B cell (primary cell): Measurements from ENCODE around the gene TXNDC15. TPM values are rescaled to one million over a fixed set of nuclear protein-coding genes. Genes with fewer than 3 reads are reported as not detected.

Experiments used
- ATAC-seq: fragments of 200-7000 bp; cut with Tn5 transposase; one replicate; pipeline ENCODE4 v1.10.0; 2021; ENCODE audit warnings: low read depth, mild to moderate bottlenecking, moderate number of reproducible peaks, moderate library complexity
- CTCF ChIA-PET: fragments of 350-600 bp; sonication (Branson Sonifier 250); formaldehyde crosslinking; loops from one replicate; lab custom pipeline; 2021; ENCODE audit warnings: antibody characterized with exemption, inconsistent platforms; lab: Charles Lee
- POLR2A ChIA-PET: fragments of 350-600 bp; sonication (Branson Sonifier 250); formaldehyde crosslinking; loops from one replicate; lab custom pipeline; 2021; ENCODE audit warnings: antibody characterized with exemption; lab: Charles Lee
- DNase-seq: peaks from one replicate; pipeline ENCODE4 v3.0.0; 2013
- H2AFZ ChIP-seq: 2 replicates; pipeline ENCODE4 v1.6.1; 2012; ENCODE audit warnings: mild to moderate bottlenecking, low read depth, low read length; ENCODE audit not compliant: insufficient read depth, poor library complexity, severe bottlenecking
- H3K27ac ChIP-seq, 2 donors: 1 replicate in 1 of 2; 2 replicates in 1 of 2; pipeline ENCODE4 v1.5.1; 2012 to 2013; ENCODE audit warnings: low read length in 2 of 2, mild to moderate bottlenecking in 2 of 2, moderate library complexity in 1 of 2
- H3K27me3 ChIP-seq, 4 experiments: fragments of 200-600 bp in 1 of 4; sonication (generic) in 1 of 4; replicated peaks in 1 of 4; 1 replicate in 2 of 4; 2 replicates in 2 of 4; pipeline versions ENCODE4 v1.6.1 to v1.7.0; 2013 to 2016; ENCODE audit warnings: low read length in 3 of 4, mild to moderate bottlenecking in 2 of 4, mixed read lengths in 1 of 4, moderate library complexity in 1 of 4; ENCODE audit not compliant: insufficient read depth in 4 of 4, control insufficient read depth in 3 of 4; ENCODE audit errors: control extremely low read depth in 1 of 4
- H3K36me3 ChIP-seq, 2 experiments: replicated peaks in 1 of 2; 1 replicate in 1 of 2; 2 replicates in 1 of 2; pipeline versions ENCODE4 v1.6.1 to v1.7.1; 2013; ENCODE audit warnings: low read length in 1 of 2; ENCODE audit not compliant: insufficient read depth in 2 of 2, control insufficient read depth in 1 of 2; ENCODE audit errors: control extremely low read depth in 1 of 2, extremely low read depth in 1 of 2
- H3K4me1 ChIP-seq, 2 donors: fragments of 200-600 bp in 1 of 2; sonication (generic) in 1 of 2; 1 replicate in 1 of 2; 2 replicates in 1 of 2; pipeline versions ENCODE4 v1.5.1 to v1.6.1; 2013 to 2017; ENCODE audit warnings: low read length in 2 of 2; ENCODE audit not compliant: control insufficient read depth in 2 of 2, insufficient read depth in 2 of 2
- H3K4me2 ChIP-seq: replicated peaks from 2 replicates; pipeline ENCODE3; 2012; ENCODE audit warnings: mild to moderate bottlenecking, low read depth, low read length; ENCODE audit not compliant: poor library complexity, severe bottlenecking
- H3K4me3 ChIP-seq, 5 experiments: fragments of 200-600 bp in 1 of 5; sonication (generic) in 1 of 5; 1 replicate in 3 of 5; 2 replicates in 2 of 5; pipeline versions ENCODE4 v1.5.1 to v1.7.0; 2011 to 2016; ENCODE audit warnings: low read length in 4 of 5, mild to moderate bottlenecking in 4 of 5, low read depth in 2 of 5, control low read depth in 1 of 5, moderate library complexity in 1 of 5; ENCODE audit not compliant: insufficient read depth in 1 of 5; ENCODE audit errors: control extremely low read depth in 1 of 5, extremely low read depth in 1 of 5
- H3K79me2 ChIP-seq: fragments of 200-600 bp; sonication (generic); one replicate; pipeline ENCODE4 v1.6.0; 2016; ENCODE audit warnings: low read length; ENCODE audit not compliant: control insufficient read depth, insufficient read depth
- H3K9ac ChIP-seq: fragments of 200-600 bp; sonication (generic); 2 replicates; pipeline ENCODE4 v1.6.1; 2017; ENCODE audit warnings: mild to moderate bottlenecking, low read length, moderate library complexity
- H3K9me3 ChIP-seq, 3 donors: one replicate each; pipeline versions ENCODE4 v1.6.1 to v1.7.1; 2013; ENCODE audit warnings: low read length in 2 of 3; ENCODE audit not compliant: control insufficient read depth in 2 of 3, insufficient read depth in 1 of 3; ENCODE audit errors: control extremely low read depth in 1 of 3
- H4K20me1 ChIP-seq: 2 replicates; pipeline ENCODE4 v1.6.0; 2012; ENCODE audit warnings: mild to moderate bottlenecking, low read length; ENCODE audit not compliant: insufficient read depth, control insufficient read depth, poor library complexity, severe bottlenecking
- H3K27ac Mint-ChIP-seq: one replicate; pipeline ENCODE4 v1.8.0; 2021; ENCODE audit warnings: mixed read lengths
- H3K27me3 Mint-ChIP-seq: one replicate; pipeline ENCODE4 v1.8.0; 2021; ENCODE audit warnings: mixed read lengths
- H3K4me1 Mint-ChIP-seq: one replicate; pipeline ENCODE4 v1.8.0; 2021; ENCODE audit warnings: mixed read lengths
- H3K4me3 Mint-ChIP-seq: one replicate; pipeline ENCODE4 v1.8.0; 2021; ENCODE audit warnings: mixed read lengths
- H3K9me3 Mint-ChIP-seq: one replicate; pipeline ENCODE4 v1.8.0; 2022; ENCODE audit warnings: mixed read lengths; ENCODE audit not compliant: insufficient read depth
- EZH2 ChIP-seq: IDR thresholded peaks from 2 replicates; pipeline ENCODE4 v1.6.1; 2012; ENCODE audit warnings: borderline replicate concordance, low read depth, mild to moderate bottlenecking, moderate library complexity, low read length; ENCODE audit not compliant: insufficient read depth, poor library complexity, severe bottlenecking
- WGBS: methylation state at CpG from one replicate; pipeline ENCODE4 v1.1.5; 2013; ENCODE audit warnings: missing lambda C conversion rate; ENCODE audit not compliant: insufficient coverage; 5-methylcytosine and 5-hydroxymethylcytosine counted together
- intact Hi-C: fragments of 100-400 bp; cut with micrococcal nuclease; formaldehyde crosslinking; loops from one replicate; pipeline ENCODE4 v1.10.0; 2022
- polyA plus RNA-seq: library from polyadenylated mRNA; depleted of rRNA; stranded (reverse); fragments of >200 nt; gene quantifications from 2 replicates; pipeline ENCODE4 v1.2.3, GENCODE V29; 2012
- total RNA-seq, 2 donors: library from RNA; stranded (reverse); fragments of 120-200 nt in 1 of 2; gene quantifications; 1 replicate in 1 of 2; 2 replicates in 1 of 2; pipeline versions ENCODE4 v1.2.3 to v1.2.4, GENCODE V29; 2013 to 2022
- TF ChIP-seq, protein P1 (sequence below): fragments of 200-600 bp; IDR thresholded peaks from one replicate; pipeline ENCODE4 v1.8.0; 2022; ENCODE audit warnings: antibody characterized with exemption, mild to moderate bottlenecking

Gene TXNDC15
- total and polyA plus RNA-seq, 2 donors (not counting 1 experiment from before 2014, with no cell fraction given), result 18.5 to 50.4 TPM

DNA sequence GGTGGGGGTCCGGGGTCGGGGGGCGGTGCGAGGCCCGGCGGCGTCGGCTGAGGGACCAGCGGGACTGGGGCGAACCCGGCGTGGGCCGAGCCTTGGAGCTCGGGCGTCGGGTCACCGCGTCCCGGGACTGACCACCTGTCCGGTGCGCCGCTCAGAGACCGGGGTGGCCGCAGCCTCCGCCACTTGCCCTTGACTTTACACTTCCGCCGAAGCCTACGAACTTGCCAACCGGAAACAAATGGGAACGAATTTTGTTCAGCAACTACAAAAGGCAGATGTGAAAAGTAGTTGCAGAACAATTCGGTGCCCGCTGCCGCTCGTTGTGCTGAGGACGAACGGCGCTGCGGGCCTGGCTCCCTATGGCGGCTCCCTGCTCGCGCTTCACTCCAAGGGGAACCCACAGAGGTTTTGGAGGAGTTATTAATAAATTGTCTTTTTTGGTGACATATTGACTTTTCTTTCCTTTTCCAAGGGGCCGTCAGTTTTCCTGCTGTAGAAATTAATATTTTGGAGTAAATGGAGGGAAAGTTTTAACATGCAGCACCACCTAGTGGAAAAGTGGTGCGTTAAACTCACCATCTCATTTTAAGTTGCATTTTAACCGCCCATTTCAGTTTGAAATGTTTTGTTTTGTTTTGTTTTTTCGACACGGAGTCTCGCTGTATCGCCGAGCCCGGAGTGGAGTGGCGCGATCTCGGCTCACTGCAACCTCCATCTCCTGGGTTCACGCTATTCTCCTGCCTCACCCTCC, 31.2 kb downstream of the TXNDC15 start:
- CTCF ChIA-PET, result interaction anchor here (0.6 to 8.4 kb wide), 21 partner anchors 9 to 720 kb away, joined by 3 to 93 read pairs (median 4); partner anchors contain the start of genes C5orf24, CAMLG, DDX46 and TXNDC15
- Histone ChIP-seq H3K27ac (peak overlapping the region; percentile 77 to 96), H3K4me3 (peak overlapping the region; percentile 70 to 88 (median 82)), H3K9me3 (peaks cover 0 to 17% (median 0%) of the 10 kb centered on the region in 3 donors), H3K79me2 (peaks cover 16% of the 10 kb centered on the region), H4K20me1 (no peaks in the 10 kb centered on the region), H2AFZ (peak overlapping the region; percentile 98), H3K27me3 (no peaks in the 10 kb centered on the region), H3K9ac (peak overlapping the region; percentile 96), H3K36me3 (peaks cover 1 to 6% of the 10 kb centered on the region in 2 experiments), H3K4me2 (peak overlapping the region; percentile 95), H3K4me1 (peaks cover 32 to 42% of the 10 kb centered on the region in 2 donors)
- peak overlapping the region; percentile 91 for H3K4me3 Mint-ChIP-seq
- no peak for TF ChIP-seq EZH2
- TF ChIP-seq, protein P1, sequence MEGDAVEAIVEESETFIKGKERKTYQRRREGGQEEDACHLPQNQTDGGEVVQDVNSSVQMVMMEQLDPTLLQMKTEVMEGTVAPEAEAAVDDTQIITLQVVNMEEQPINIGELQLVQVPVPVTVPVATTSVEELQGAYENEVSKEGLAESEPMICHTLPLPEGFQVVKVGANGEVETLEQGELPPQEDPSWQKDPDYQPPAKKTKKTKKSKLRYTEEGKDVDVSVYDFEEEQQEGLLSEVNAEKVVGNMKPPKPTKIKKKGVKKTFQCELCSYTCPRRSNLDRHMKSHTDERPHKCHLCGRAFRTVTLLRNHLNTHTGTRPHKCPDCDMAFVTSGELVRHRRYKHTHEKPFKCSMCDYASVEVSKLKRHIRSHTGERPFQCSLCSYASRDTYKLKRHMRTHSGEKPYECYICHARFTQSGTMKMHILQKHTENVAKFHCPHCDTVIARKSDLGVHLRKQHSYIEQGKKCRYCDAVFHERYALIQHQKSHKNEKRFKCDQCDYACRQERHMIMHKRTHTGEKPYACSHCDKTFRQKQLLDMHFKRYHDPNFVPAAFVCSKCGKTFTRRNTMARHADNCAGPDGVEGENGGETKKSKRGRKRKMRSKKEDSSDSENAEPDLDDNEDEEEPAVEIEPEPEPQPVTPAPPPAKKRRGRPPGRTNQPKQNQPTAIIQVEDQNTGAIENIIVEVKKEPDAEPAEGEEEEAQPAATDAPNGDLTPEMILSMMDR, result peak; percentile 94
- intact Hi-C loops, result loop anchor here (1.0 to 10.0 kb wide), 14 partner anchors 60 to 729 kb away; partner anchors contain the start of genes C5orf24, CAMLG, DDX46 and JADE2
- no peaks in the 10 kb centered on the region for H3K9me3 Mint-ChIP-seq
- DNase-seq, result peak; percentile 84
- H3K27me3 Mint-ChIP-seq, result no peaks in the 10 kb centered on the region
- peak overlapping the region; percentile 99 for H3K27ac Mint-ChIP-seq
- ATAC-seq, result peak; percentile 4
- WGBS, result under 1% methylated on average over 47 of the region's 54 CpGs
- POLR2A ChIA-PET, result interaction anchor here (0.6 to 1.9 kb wide), 13 partner anchors 15 to 728 kb away, joined by 3 to 32 read pairs (median 6); partner anchors contain the start of genes C5orf24, CAMLG, DDX46 and PPP2CA
- H3K4me1 Mint-ChIP-seq, result peaks cover 35% of the 10 kb centered on the region
